H1 (cell line): Measurements from ENCODE around the gene SMTNL2. TPM values are rescaled to one million over a fixed set of nuclear protein-coding genes. Genes with fewer than 3 reads are reported as not detected.

Source experiments
- CTCF ChIA-PET: fragments of 300-600 bp; sonication (Branson Sonifier 250); formaldehyde crosslinking; loops from one replicate; lab custom pipeline; 2021; ENCODE audit not compliant: partially characterized antibody; lab: Charles Lee
- POLR2A ChIA-PET: fragments of 300-600 bp; sonication (Branson Sonifier 250); formaldehyde crosslinking; loops from one replicate; lab custom pipeline; 2021; ENCODE audit warnings: inconsistent platforms; ENCODE audit not compliant: partially characterized antibody; lab: Charles Lee
- DNase-seq, 2 experiments: peaks; one replicate each; pipeline versions ENCODE4 v3.0.0 to v3.0.0-alpha.2; 2010 to 2022; ENCODE audit warnings: low spot score in 2 of 2, low read depth in 1 of 2, mixed read lengths in 1 of 2
- FAIRE-seq: peaks from 2 replicates; lab custom pipeline; 2011; peaks lifted over from hg19 to GRCh38; lab: Jason Lieb, UNC
- H2AFZ ChIP-seq: 2 replicates; pipeline ENCODE4 v1.8.1; 2012; ENCODE audit warnings: low read length, inconsistent platforms
- H2AK5ac ChIP-seq: 2 replicates; pipeline ENCODE4 v1.6.1; 2013; ENCODE audit warnings: low read depth, low read length
- H2BK120ac ChIP-seq: replicated peaks from 2 replicates; pipeline ENCODE3; 2013; ENCODE audit warnings: low read depth, low read length, inconsistent platforms
- H2BK12ac ChIP-seq: 2 replicates; pipeline ENCODE4 v1.6.1; 2013; ENCODE audit warnings: low read depth, low read length
- H2BK15ac ChIP-seq: 2 replicates; pipeline ENCODE4 v1.6.1; 2013; ENCODE audit warnings: low read length
- H2BK20ac ChIP-seq: 2 replicates; pipeline ENCODE4 v1.6.1; 2013; ENCODE audit warnings: low read length
- H2BK5ac ChIP-seq: 2 replicates; pipeline ENCODE4 v1.6.1; 2013; ENCODE audit warnings: low read depth, low read length
- H3K14ac ChIP-seq: 2 replicates; pipeline ENCODE4 v1.6.1; 2013; ENCODE audit warnings: inconsistent platforms; ENCODE audit not compliant: insufficient read length
- H3K18ac ChIP-seq: 2 replicates; pipeline ENCODE4 v1.6.1; 2013; ENCODE audit warnings: low read length; ENCODE audit errors: extremely low read depth
- H3K23ac ChIP-seq: 2 replicates; pipeline ENCODE4 v1.6.1; 2013; ENCODE audit warnings: inconsistent platforms; ENCODE audit not compliant: insufficient read length
- H3K23me2 ChIP-seq: 2 replicates; pipeline ENCODE4 v1.6.1; 2013; ENCODE audit warnings: low read depth, low read length
- H3K27ac ChIP-seq: 2 replicates; pipeline ENCODE4 v1.6.1; 2011; ENCODE audit warnings: low read depth, low read length, inconsistent platforms
- H3K27me3 ChIP-seq, 4 experiments: replicated peaks in 1 of 4; 1 replicate in 1 of 4; 2 replicates in 3 of 4; pipeline versions ENCODE4 v1.6.1 to v1.8.1; 2011 to 2013; ENCODE audit warnings: low read length in 3 of 4, mild to moderate bottlenecking in 3 of 4, inconsistent platforms in 2 of 4, mixed read lengths in 2 of 4, moderate library complexity in 1 of 4; ENCODE audit not compliant: control insufficient read depth in 3 of 4, insufficient read depth in 3 of 4; ENCODE audit errors: extremely low read depth in 1 of 4
- H3K36me3 ChIP-seq, 4 experiments: 2 replicates each; pipeline versions ENCODE4 v1.6.1 to v1.8.1; 2011 to 2013; ENCODE audit warnings: mild to moderate bottlenecking in 4 of 4, low read length in 3 of 4, moderate library complexity in 2 of 4, control low read depth in 1 of 4, inconsistent platforms in 1 of 4; ENCODE audit not compliant: insufficient read depth in 4 of 4, control insufficient read depth in 2 of 4
- H3K4ac ChIP-seq: replicated peaks from 2 replicates; pipeline ENCODE3; 2013; ENCODE audit warnings: low read length, low read depth, mixed read lengths, inconsistent platforms; ENCODE audit not compliant: insufficient read length
- H3K4me1 ChIP-seq, 4 experiments: replicated peaks in 1 of 4; 1 replicate in 1 of 4; 2 replicates in 3 of 4; pipeline versions ENCODE4 v1.6.1 to v1.8.1; 2011 to 2013; ENCODE audit warnings: low read length in 3 of 4, inconsistent platforms in 2 of 4, mixed read lengths in 1 of 4; ENCODE audit not compliant: insufficient read depth in 4 of 4, control insufficient read depth in 3 of 4
- H3K4me2 ChIP-seq, 2 experiments: 2 replicates each; pipeline versions ENCODE4 v1.6.1 to v1.8.1; 2011 to 2013; ENCODE audit warnings: low read depth in 2 of 2, low read length in 2 of 2, control low read depth in 1 of 2, inconsistent platforms in 1 of 2, mild to moderate bottlenecking in 1 of 2; ENCODE audit not compliant: insufficient read depth in 1 of 2
- H3K4me3 ChIP-seq, 4 experiments: fragments of 200-600, 300-600 bp in 1 of 4; sonication (generic), shearing (Covaris generic), sonication (Bioruptor Twin) in 1 of 4; 2 replicates each; pipeline versions ENCODE4 v1.5.1 to v1.8.1; 2011 to 2016; ENCODE audit warnings: low read length in 4 of 4, low read depth in 3 of 4, control low read depth in 2 of 4, inconsistent platforms in 2 of 4, mild to moderate bottlenecking in 2 of 4, mixed read lengths in 1 of 4, moderate library complexity in 1 of 4; ENCODE audit not compliant: insufficient read depth in 2 of 4; ENCODE audit errors: extremely low read depth in 1 of 4
- H3K56ac ChIP-seq: replicated peaks from 2 replicates; pipeline ENCODE3; 2013; ENCODE audit warnings: low read depth, mild to moderate bottlenecking, mixed read lengths, low read length, inconsistent platforms; ENCODE audit not compliant: insufficient read length
- H3K79me1 ChIP-seq: 2 replicates; pipeline ENCODE4 v1.6.1; 2013; ENCODE audit warnings: low read depth, low read length, control low read depth
- H3K79me2 ChIP-seq, 2 experiments: 2 replicates each; pipeline versions ENCODE4 v1.6.1 to v1.8.1; 2012 to 2013; ENCODE audit warnings: low read length in 2 of 2, mild to moderate bottlenecking in 2 of 2, inconsistent platforms in 1 of 2; ENCODE audit not compliant: insufficient read depth in 2 of 2, control insufficient read depth in 1 of 2
- H3K9ac ChIP-seq, 4 experiments: replicated peaks in 1 of 4; 1 replicate in 1 of 4; 2 replicates in 3 of 4; pipeline versions ENCODE4 v1.6.1 to v1.8.1; 2011 to 2013; ENCODE audit warnings: low read depth in 3 of 4, low read length in 3 of 4, control low read depth in 2 of 4, mild to moderate bottlenecking in 2 of 4, moderate library complexity in 2 of 4, inconsistent platforms in 1 of 4; ENCODE audit errors: extremely low read depth in 1 of 4
- H3K9me3 ChIP-seq, 2 experiments: 2 replicates each; pipeline versions ENCODE4 v1.6.1 to v1.8.1; 2012 to 2013; ENCODE audit warnings: mild to moderate bottlenecking in 2 of 2, moderate library complexity in 2 of 2, control low read depth in 1 of 2, inconsistent platforms in 1 of 2, low read depth in 1 of 2, low read length in 1 of 2, mixed read lengths in 1 of 2; ENCODE audit not compliant: insufficient read depth in 2 of 2
- H4K20me1 ChIP-seq, 2 experiments: replicated peaks in 1 of 2; 2 replicates each; pipeline versions ENCODE3 to v1.8.1; 2011 to 2013; ENCODE audit warnings: inconsistent platforms in 2 of 2, low read length in 2 of 2, mild to moderate bottlenecking in 1 of 2; ENCODE audit not compliant: insufficient read depth in 2 of 2, control insufficient read depth in 1 of 2
- H4K5ac ChIP-seq: 2 replicates; pipeline ENCODE4 v1.6.1; 2013; ENCODE audit warnings: low read length, low read depth, mixed read lengths, inconsistent platforms; ENCODE audit not compliant: insufficient read length
- H4K8ac ChIP-seq: 2 replicates; pipeline ENCODE4 v1.8.0; 2013; ENCODE audit warnings: mild to moderate bottlenecking, moderate library complexity, low read length, inconsistent platforms; ENCODE audit not compliant: insufficient read depth; ENCODE audit errors: extremely low read depth
- H4K91ac ChIP-seq: replicated peaks from 2 replicates; pipeline ENCODE3; 2013; ENCODE audit warnings: low read length, mixed read lengths, inconsistent platforms; ENCODE audit not compliant: insufficient read length
- CTBP2 ChIP-seq: IDR thresholded peaks from 2 replicates; pipeline ENCODE4 v1.7.0; 2011; ENCODE audit warnings: borderline replicate concordance, mild to moderate bottlenecking, moderate library complexity, mixed read lengths, low read length; ENCODE audit not compliant: insufficient read depth, insufficient read length
- WGBS, 2 experiments: shearing (Covaris generic) in 1 of 2; methylation state at CpG; one replicate each; pipeline versions ENCODE4 v1.1.6 to v1.1.7; 2013 to 2015; ENCODE audit warnings: low lambda C conversion rate in 2 of 2, mixed read lengths in 2 of 2, inconsistent platforms in 1 of 2, low coverage in 1 of 2, missing lambda C conversion rate in 1 of 2; ENCODE audit not compliant: insufficient replicate concordance in 2 of 2, insufficient coverage in 1 of 2, insufficient read length in 1 of 2; ENCODE audit errors: extremely low coverage in 1 of 2, missing lambda C conversion rate in 1 of 2; 5-methylcytosine and 5-hydroxymethylcytosine counted together
- polyA plus RNA-seq, 7 experiments: library from polyadenylated mRNA; depleted of rRNA in 3 of 7; stranded (reverse) in 5 of 7; unstranded in 2 of 7; fragments of >200 nt in 5 of 7; fragments of 200-250 nt in 2 of 7; gene quantifications; 1 replicate in 5 of 7; 2 replicates in 1 of 7; 4 replicates in 1 of 7; pipeline versions ENCODE4 v1.2.1 to v1.2.3, GENCODE V29; 2011 to 2013; ENCODE audit warnings: missing spikeins in 2 of 7, mixed read lengths in 2 of 7
- total RNA-seq: library from RNA; stranded (reverse); fragmentation: NEBNext Ultra II Directional; extraction: Animal tissue kit (Norgen Biotek cat#: 25700); gene quantifications from 2 replicates; pipeline ENCODE4 v1.2.1, GENCODE V29; 2021

The SMTNL2 gene
- total and polyA plus RNA-seq, 2 of the 8 experiments (the other 6 are each of a cell fraction or from before 2014, with no cell fraction given) = 3.6 to 4.5 TPM

- ChIA-PET CTCF (interaction anchor here (0.6 to 7.2 kb wide), 11 partner anchors 9 to 202 kb away, joined by 3 to 170 read pairs (median 4); partner anchors contain the start of gene GGT6), POLR2A (no interaction called here)
- H3K4me3 ChIP-seq = no peak overlapping the region
- no peak overlapping the region for H2BK12ac ChIP-seq
- no peak overlapping the region for H4K91ac ChIP-seq
- no peaks in the 10 kb centered on the region for H3K9me3 ChIP-seq
- H3K56ac ChIP-seq = no peak overlapping the region
- no peak overlapping the region for H2AFZ ChIP-seq
- H3K4ac ChIP-seq = no peak overlapping the region
- H3K4me1 ChIP-seq = no peaks in the 10 kb centered on the region; a peak in 1 of 7 replicates
- no peak overlapping the region for H2BK120ac ChIP-seq
- no peak overlapping the region for H3K14ac ChIP-seq
- H2BK5ac ChIP-seq = no peak overlapping the region
- FAIRE-seq (no peak), DNase-seq (no peak)
- H4K5ac ChIP-seq = no peak overlapping the region
- no peaks in the 10 kb centered on the region for H3K79me2 ChIP-seq
- H3K27ac ChIP-seq = no peak overlapping the region
- no peak for TF ChIP-seq CTBP2
- H3K23me2 ChIP-seq = no peaks in the 10 kb centered on the region; the same call in 1 of the 2 replicates
- H2BK15ac ChIP-seq = no peak overlapping the region
- no peaks in the 10 kb centered on the region for H3K36me3 ChIP-seq
- no peaks in the 10 kb centered on the region for H4K20me1 ChIP-seq
- no peak overlapping the region for H3K4me2 ChIP-seq
- no peak overlapping the region for H3K9ac ChIP-seq
- no peak overlapping the region for H3K18ac ChIP-seq
- H3K79me1 ChIP-seq = no peaks in the 10 kb centered on the region
- 0 out of 7 replicates have a peak, but pooled peaks cover 0 to 2% (median 0%) of the 10 kb centered on the region in 4 experiments for H3K27me3 ChIP-seq
- no peak overlapping the region for H3K23ac ChIP-seq
- no peak overlapping the region for H4K8ac ChIP-seq
- H2AK5ac ChIP-seq = no peak overlapping the region
- WGBS, 2 experiments = 78% methylated on average over 2 of the region's 2 CpGs; no CpG with 5 or more reads in 1 of the 2 experiments
- H2BK20ac ChIP-seq = no peak overlapping the region
These were observed 38.9 kb downstream of the SMTNL2 start for GRCh38 chr17:4623249-4623648.
